GM18951 (cell line): ENCODE data around the gene POLR3B.

ENCODE experiments used
- POLR2A ChIP-seq: IDR thresholded peaks from 4 replicates; pipeline ENCODE4 v1.6.1; 2011; ENCODE audit warnings: mild to moderate bottlenecking; ENCODE audit not compliant: insufficient read length, insufficient read depth; ENCODE audit errors: extremely low read depth
- in situ Hi-C: fragments of 300-500 bp; cut with MboI; formaldehyde crosslinking; loops from one replicate; pipeline ENCODE4 v1.12.0; 2022; ENCODE audit warnings: low sequenced_read_pairs, mixed read lengths, inconsistent platforms; ENCODE audit not compliant: unreplicated experiment

The POLR3B gene

DNA sequence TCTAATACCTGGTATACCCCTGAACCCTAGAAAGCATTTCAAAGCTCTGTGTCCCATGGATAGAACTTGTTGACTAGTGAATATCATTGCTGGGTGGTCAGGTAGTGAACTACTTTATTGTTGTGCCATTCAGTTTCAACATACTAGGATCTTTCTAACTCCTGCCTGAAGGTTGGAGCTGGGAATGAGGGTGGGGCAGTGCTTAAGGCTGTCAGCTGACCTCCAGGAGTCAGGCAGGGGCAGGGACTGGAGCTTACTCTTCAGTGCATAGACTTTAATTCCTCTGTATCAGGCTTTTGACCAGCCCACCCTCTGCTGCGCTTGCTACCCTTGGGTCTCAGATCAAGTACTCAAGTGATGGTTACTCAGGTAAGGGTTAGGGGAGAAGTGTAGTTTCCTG lies 122.7 kb downstream of the POLR3B start:
- in situ Hi-C loops: no loop called here
- no peak for TF ChIP-seq POLR2A

DNA sequence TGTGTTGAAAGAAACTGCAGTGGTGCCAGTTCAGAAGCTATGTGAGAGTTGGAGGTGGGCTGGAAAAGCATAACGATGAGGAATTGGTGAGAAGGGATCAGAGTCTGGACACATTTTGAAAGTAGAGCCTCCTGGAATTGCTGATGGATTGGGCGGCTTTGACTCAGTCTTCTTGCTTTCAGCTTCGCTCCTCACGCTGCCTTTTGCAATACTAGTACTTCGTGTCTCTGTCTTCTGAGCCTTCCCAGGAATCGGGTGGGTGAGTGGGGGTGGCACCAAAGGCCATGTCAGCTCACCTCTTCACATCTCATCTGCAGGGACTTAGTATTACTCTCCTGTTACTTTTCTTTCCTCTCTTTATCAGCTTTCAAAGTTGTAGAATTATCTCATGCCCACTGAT lies 123.7 kb downstream of the POLR3B start:
- in situ Hi-C loops: no loop called here
- TF ChIP-seq POLR2A: no peak

DNA sequence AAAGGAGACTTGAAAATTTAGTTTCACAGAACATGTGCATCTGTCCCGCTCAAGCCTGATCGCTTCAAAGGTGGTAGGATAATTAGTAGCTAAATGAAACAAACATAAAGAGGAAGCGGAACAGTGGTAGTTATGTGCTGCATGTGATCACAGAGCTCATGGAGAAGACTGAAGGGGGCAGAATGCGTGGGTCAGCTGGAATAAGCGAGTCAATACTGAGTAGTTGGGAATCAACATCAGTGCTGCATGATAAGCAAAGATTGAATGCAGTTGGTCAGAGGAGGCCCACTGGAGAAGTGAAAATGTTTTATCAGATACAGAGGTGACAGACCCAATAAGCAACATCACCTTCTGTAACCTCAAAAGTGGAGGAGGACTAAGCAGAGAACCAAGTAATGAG lies 130.1 kb downstream of the POLR3B start:
- in situ Hi-C loops: no loop called here
- no peak for TF ChIP-seq POLR2A

DNA sequence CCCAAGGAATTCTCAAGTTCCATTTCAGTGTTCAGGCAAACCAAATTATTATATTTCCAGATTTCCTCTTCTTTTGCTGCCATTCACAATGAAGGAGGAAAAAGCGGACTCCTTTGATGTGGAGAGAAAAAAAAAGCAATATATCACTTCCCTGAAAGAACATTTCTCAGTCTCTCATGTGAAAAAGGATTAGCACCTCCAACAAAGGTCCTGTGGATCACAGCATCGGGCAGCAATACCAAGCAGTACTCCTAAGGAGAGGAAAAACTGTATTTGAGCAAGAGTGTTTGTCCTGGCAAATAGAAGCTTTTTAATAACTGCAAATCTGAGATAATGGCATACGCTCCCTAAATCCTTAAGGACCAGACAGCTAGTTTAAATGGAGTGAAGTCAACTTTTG lies 131.3 kb downstream of the POLR3B start:
- TF ChIP-seq POLR2A: no peak
- in situ Hi-C loops: no loop called here

DNA sequence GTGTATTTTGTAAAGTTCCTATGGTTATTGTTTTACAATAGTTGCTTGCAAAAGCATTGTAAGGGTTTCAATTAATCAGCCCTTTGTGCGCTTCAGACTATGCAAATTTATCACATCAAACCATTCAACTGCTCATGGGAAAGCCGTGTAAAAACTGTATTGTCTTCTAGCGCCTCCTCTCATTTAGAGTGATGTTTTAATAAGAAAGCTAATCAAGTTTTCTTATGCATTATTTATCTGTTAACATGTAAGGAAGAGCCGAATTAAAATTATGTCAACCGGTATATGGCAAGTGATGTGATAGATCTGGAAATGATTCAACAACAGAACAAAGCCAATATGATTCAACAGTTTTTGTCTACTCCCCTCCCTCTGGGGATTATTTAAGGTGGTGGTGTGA lies 132.7 kb downstream of the POLR3B start:
- in situ Hi-C loops: no loop called here
- no peak for TF ChIP-seq POLR2A

DNA sequence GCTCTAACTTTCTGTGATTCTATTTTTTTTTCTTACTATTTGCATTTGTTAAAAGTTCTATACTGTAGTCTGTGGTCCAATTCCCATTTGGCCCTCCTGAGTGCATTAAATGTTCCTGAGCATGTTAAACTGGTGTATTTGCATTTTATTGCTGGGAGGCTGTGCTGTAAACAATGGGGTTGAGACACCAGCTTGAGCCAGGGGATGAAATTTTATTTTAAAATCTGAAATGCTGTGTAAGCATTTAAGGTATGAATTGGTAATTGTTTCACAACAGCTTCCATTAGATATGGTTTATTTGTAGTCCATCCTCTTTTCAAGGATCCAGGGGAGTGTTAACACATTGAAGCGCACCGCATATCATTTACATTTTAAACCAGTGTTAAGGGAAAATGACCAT lies 135.3 kb downstream of the POLR3B start:
- in situ Hi-C loops: no loop called here

DNA sequence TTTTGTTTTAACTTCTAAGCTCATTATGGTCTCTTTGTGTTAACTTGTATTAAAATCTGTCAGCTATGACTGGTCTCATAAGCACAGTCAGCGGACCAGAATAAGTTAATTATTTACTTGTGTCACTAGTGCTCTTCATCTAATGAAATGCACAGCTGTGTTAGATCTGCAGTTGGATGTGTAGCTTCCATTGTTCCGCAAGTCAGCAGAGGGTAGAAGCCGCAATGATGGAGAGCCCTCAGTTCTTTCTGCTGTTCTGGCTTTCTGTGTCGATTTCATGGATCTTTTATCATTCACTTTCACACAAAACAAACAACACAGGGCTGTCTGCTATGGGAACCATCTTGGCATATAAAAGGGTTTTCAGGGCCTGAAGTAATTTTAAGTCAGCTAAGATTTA lies 136.0 kb downstream of the POLR3B start:
- TF ChIP-seq POLR2A: no peak
- in situ Hi-C loops: no loop called here

More for the DNA sequence above, 135.3 kb downstream of the POLR3B start:
- no peak for TF ChIP-seq POLR2A

DNA sequence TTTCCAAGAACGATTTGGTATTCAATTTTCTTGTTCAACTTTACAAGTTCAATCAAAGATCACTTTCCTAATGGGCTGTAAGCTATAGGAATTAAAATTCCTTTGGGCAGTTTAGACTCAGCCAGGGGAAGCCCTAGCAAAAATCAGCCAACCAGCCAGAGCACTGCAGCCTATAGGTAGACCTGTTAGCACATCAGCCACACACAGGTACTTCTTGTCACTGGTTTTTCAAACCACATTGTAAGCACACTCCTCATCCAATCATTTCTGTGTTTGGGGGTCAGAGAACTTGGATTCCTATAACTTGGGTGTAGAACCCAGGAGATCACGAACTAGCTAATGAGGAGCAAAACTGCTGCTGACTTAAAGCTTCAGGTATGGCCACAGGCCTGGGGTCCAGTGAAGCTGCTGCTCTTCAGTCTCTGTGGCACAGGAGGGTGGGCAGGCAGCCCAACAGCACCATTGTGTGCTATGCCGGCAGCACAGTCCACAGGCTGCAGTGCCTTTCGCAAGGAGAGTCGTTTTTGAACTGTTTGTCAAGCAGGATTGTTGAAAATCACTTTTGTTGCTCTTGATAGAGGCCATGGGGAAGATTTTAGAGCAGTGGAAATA lies 137.9 kb downstream of the POLR3B start:
- in situ Hi-C loops: no loop called here
- no peak for TF ChIP-seq POLR2A

DNA sequence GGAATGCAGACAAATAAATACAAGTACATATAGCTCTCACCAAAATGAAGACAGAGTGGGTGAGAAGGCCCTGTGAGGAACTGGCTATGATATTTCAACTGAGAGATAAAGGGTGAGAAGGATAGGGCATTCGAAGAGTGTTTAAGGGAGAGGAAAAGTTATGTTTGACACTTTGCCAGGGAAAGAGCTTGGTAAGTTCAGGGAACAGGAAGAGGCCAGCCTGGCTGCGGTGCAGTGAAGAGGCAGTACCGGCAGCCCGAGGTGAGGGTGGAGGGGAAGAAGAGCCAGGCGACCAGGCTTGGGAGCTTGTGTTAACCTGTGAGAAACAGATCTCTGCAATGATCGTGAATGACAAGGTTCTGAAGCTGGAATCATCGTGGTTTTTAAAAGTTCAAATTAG lies 140.5 kb downstream of the POLR3B start:
- in situ Hi-C loops: no loop called here
- no peak for TF ChIP-seq POLR2A

DNA sequence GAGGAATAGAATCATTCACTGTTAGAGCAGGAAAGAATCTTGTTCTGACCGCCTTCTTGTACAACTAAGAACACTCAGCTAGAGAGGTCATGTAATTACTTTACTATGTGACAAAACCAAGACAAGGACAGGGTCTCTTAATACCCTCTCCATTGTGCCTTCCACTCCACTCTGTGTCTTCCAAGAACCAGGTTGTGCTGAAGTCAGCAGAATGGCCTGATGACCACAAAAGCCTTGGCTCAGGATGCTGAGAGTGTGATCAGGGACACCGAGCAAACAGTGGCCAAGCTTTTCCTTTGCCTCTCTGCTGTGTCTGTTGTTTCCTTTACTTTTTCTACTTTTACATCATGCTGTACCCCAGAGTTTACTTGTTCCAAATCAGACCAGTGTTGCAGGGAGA lies 142.1 kb downstream of the POLR3B start:
- in situ Hi-C loops: no loop called here
- no peak for TF ChIP-seq POLR2A

DNA sequence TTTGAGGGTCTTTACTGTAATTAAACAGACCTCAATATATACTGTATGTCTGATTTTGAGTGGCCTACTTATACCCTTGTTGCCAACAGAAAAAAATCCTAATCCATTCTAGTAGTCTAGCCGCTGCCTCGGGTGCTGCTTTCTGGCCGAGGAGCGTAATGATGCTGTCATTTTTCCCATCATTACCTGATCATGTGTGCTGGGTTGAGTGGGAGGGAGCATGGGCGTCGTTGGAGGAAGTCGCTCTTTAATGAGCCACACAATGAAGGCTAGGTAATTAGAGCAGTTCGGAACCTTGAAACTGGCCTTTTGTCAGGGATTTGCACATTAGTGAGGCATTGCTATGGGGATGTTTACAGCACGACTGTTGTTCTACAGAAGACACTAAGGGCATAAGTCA lies 149.1 kb downstream of the POLR3B start:
- no peak for TF ChIP-seq POLR2A
- in situ Hi-C loops: no loop called here

DNA sequence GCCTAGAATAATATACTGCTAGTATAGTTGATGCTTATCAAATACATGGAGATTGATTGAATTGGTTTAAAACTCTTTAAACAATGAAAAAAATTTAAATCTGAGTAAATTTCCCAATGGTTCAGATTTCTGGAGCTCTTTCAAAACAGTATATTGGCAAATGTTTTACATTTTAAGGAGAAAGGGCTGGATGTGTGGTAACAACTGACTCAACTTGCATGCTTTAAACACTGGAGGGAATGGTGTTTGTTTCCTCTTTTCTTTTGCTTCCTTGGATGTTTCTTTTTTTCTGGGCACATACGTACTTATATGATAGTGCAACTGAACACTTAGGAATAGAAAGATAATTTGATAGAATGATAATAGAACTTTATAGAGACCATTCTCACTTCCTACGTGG lies 151.4 kb downstream of the POLR3B start:
- no peak for TF ChIP-seq POLR2A
- in situ Hi-C loops: no loop called here

DNA sequence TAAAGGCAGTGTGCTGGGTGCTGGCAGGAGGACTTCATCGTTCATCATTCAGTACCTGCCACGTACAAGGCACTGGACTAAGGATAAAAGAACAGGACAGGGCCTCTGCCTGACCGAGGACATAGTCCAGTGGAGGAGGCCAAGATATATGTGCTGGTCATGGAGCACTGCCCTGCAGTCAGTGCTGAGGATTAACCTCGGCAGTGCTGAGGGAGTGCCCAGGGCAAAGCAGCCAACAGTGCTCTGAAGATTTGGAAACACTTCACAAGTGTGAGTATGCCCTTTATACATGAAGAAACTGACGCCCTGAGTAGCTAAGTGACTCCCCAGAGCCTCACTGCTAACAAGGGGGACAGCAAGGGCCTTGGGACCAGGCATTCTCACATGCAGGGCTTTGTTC lies 153.8 kb downstream of the POLR3B start:
- in situ Hi-C loops: no loop called here
- TF ChIP-seq POLR2A: no peak

DNA sequence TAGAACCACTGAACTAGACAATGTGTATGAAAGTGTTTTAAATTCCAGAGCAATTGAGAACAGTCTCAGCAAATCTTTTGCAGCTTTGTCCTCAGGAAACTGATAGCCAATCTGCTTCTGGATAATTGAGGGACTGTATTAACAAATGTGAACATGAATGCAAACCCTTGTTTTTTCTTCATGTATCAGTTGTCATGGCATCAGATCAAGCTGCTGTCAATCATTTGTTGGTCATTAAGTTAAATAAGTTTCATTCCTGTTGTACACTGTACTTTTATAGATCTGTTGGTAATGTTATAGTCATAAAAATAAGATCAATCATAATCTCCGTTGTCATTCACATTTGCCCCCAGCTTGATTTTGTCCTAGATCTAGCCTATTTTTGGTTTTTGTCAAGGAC lies 159.8 kb downstream of the POLR3B start:
- no peak for TF ChIP-seq POLR2A
- in situ Hi-C loops: no loop called here

DNA sequence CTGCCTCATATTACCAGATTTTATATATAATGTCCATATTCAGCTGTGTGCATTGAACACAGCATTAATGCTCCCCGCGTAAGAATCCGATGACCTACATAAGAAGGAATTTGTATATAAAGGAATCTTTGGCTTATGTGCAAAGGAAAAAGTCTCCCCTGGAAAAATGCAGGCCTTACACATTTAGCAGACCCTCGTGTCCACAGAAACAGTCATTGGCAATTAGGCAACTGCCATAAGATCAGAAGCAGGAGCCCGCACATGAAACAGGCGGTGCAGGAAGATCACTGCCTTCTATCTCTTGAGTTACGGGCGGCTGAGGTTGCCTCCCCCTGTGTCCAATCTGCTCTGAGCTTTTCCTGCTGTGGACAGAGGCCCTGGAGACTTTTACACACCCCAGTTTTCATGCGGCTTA lies 162.1 kb downstream of the POLR3B start:
- in situ Hi-C loops: no loop called here
- TF ChIP-seq POLR2A: no peak
